Esophagus squamous epithelium (tissue), 4 donors: ENCODE results near the gene SEC61A2.

Source experiments
- POLR2A ChIP-seq, 4 donors: fragments of 450-650 bp; IDR thresholded peaks; one replicate each; pipeline ENCODE4 v1.6.1; 2017; ENCODE audit warnings: antibody characterized with exemption in 4 of 4, mild to moderate bottlenecking in 4 of 4, moderate library complexity in 3 of 4
- TF ChIP-seq, protein P1 (sequence below), 6 experiments: fragments of 450-650 bp in 4 of 6; fragments of 200-600 bp in 2 of 6; sonication (generic) in 2 of 6; IDR thresholded peaks; one replicate each; pipeline ENCODE4 v1.5.1; 2016 to 2019; ENCODE audit warnings: antibody characterized with exemption in 6 of 6, mild to moderate bottlenecking in 4 of 6, moderate library complexity in 4 of 6

DNA sequence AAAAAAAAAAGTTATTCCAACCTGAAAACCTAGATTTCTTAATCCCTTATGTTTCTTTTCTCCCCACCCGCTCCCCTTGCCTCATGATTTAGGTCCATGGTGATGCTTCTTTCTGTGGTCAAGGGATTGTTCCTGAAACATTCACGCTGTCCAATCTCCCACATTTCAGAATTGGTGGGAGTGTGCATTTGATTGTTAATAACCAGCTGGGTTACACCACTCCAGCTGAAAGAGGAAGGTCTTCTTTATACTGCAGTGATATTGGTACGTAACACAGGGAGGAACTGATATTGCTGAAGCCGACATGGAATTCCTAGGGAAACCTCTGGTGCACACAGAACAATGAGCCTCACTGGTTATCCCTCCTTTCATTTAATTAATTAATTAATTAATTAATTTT, 38.1 kb upstream of the SEC61A2 start:
- TF ChIP-seq, protein P1, sequence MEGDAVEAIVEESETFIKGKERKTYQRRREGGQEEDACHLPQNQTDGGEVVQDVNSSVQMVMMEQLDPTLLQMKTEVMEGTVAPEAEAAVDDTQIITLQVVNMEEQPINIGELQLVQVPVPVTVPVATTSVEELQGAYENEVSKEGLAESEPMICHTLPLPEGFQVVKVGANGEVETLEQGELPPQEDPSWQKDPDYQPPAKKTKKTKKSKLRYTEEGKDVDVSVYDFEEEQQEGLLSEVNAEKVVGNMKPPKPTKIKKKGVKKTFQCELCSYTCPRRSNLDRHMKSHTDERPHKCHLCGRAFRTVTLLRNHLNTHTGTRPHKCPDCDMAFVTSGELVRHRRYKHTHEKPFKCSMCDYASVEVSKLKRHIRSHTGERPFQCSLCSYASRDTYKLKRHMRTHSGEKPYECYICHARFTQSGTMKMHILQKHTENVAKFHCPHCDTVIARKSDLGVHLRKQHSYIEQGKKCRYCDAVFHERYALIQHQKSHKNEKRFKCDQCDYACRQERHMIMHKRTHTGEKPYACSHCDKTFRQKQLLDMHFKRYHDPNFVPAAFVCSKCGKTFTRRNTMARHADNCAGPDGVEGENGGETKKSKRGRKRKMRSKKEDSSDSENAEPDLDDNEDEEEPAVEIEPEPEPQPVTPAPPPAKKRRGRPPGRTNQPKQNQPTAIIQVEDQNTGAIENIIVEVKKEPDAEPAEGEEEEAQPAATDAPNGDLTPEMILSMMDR (IDR thresholded peaks at IDR 0.05) = no peak
- no peak for TF ChIP-seq POLR2A (IDR thresholded peaks at IDR 0.05)
